GM21528 (cell line): ENCODE measurements around the gene COLEC12.
"Not testable (repeated sequence)": the region's sequence is repeated elsewhere in the genome, so short reads cannot be mapped to it uniquely, and the experiment has no call there.

ENCODE experiments used
- ATAC-seq: cut with Tn5 transposase; IDR thresholded peaks from one replicate; pipeline ENCODE4 v1.9.1; 2021; ENCODE audit warnings: mild to moderate bottlenecking, moderate library complexity; ENCODE audit not compliant: unreplicated experiment, low FRiP score

Gene COLEC12

DNA sequence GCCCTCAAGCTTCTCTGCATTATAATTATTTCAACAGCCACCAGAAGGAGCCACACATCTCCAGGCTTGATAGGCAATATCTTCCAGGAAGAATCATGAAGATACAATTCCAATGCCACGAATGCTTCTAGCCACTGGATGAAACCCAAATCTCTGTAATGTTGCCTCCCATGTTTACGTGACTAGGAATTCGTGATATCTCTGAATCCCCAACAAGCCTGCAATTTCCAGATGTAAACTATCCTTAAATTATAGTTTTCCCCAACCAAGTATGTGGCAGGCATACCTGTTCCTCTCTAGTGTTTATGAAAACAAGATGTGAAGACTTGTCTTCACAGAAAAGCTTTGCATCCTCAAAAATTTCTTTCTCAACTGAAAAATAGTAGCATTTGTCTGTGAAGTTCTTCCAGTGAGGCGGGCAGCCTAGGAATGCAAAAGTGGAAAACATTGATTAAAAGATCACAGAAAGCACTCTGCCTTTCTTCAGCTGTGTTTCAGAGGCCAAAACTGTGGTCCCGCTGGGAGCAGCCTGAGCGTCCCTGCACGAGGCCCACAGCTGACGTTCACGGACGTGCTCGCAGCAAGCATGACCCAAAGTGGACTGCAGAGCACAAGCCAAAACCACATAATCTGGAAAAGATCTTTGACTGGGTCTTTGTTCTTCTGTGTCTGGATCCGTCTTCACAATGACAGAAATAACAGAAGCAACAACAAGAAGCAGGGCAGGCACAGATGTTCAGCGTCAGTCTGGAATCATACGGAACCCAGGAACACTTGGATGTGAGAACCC, 167.6 kb downstream of the COLEC12 start:
- no peak for ATAC-seq

DNA sequence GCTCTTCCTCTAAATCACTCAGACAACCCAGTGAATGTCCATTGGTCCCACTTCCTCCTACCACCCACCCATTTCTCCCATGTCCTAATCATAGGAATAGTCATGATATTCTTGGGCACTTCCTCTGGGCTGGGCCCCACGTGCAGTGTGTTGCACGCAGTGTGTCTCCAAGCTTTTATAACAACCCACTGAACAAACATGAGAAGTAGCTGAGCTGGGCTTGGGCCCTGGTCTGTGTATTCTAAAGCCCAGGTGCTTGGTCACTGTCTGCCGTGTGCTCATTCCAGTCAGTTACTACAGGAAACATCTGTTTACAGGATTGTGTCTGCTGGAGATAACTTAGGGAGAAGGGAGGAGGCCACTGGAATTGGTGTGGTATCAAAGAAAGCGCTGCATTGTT, 168.5 kb downstream of the COLEC12 start:
- no peak for ATAC-seq

DNA sequence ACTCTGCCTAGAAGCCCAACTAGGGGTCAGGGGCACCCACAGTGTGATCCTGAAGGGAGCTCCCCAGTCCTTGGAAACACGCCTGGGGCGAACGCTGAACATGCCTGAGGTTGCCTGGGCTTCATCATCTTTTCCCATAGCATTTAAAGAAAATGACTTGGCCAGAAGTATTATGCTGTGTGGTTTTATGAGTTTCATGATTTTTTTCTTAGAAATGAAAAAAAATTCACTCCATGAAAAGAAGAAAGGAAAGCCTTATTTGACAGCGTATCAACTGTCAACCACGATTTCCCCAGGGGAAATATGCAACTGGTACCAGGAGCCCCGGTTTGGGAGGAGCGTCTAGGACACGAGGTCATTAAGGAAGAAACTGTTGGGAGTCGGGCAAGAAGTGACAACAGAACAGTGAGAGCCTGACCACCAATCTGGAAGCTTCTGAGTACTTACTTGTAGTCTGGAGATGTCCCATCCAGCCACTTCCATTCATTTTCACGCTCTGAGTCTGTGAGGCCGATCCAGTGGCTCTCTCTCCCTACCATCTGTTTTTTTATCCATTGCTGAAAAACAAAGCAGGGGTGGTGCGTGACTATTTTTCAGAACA, 169.2 kb downstream of the COLEC12 start:
- ATAC-seq, result no peak

DNA sequence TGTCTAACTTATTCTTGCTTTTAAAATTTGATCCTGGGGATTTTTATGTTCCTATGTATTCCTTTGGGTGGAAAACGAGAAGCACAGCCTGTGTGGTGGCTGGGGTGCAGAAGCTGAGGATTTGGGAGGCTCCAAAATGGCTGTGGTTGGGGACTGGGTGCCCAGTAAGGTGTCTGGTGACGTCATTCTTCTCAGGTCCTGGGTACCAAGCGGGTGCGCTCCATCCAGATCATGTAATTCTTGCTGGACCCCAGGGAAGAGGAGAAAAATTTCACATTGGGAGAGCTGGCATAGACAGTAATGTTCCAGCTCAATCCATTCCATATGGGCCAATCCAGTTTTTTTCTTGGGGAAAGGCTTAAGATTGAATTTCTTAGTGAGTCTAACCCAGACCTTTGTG, 171.6 kb downstream of the COLEC12 start:
- no peak for ATAC-seq

DNA sequence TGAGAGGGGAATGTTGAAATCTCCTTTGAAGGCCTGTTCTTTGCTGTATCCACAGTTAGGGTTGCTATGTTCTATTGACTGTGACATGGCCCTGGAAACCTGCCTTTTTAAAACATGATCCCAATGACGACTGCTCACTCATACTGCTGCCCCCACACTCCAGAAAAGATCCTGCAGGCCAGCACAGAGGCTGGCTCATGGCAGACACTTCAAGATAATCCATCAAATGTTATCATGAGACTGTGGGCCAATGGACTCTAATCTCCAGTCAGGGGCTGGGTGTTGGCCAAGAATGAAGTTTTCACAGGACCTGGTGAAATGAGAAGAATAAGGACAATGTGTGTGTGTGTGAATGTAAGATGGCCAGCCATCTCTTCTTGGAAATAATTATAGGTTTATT, 173.7 kb downstream of the COLEC12 start:
- no peak for ATAC-seq

DNA sequence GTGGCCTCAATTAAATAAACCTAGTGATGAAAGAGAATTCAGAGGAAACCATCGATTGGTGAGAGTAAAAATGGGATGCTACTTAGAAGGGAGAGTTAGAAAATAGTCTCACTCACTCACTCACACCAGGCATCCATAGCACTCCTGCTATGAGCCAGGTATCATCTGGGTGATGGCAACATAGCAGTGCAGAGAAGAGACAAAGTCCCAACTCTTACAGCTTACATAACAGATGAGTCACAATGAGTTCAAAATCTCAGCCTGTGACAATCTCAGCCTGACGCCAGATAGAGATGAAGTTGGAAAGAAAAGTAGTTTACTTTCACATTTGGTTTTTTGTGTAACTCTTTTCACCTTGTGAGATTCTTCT, 177.3 kb downstream of the COLEC12 start:
- ATAC-seq, result no peak

DNA sequence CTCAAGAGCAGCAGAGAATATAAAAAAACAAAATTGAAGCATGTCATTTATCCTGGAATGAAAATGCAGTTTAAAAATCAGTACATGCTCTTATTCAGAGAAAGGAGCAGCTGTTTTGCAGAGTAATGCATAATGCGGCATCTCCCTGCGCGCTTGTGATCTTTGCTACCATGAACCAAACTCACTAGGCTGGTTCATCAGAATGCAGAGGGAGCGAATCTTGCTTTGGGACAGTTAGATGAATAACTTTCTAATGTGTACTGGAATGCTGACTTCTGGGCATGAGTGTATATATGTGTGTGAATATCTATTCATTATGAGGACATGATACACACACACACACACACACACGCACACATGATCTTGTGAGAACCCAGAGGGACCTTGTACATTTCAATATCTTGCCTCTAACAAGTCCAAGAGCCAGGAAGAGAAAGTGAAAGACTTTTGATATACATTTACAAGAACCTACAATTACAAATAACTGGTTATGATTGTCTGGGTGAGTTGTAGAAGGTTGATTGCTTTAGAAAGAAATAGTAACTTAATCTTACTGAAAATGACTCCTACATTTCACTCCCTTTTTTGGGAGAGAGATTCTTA, 178.5 kb downstream of the COLEC12 start:
- no peak for ATAC-seq

DNA sequence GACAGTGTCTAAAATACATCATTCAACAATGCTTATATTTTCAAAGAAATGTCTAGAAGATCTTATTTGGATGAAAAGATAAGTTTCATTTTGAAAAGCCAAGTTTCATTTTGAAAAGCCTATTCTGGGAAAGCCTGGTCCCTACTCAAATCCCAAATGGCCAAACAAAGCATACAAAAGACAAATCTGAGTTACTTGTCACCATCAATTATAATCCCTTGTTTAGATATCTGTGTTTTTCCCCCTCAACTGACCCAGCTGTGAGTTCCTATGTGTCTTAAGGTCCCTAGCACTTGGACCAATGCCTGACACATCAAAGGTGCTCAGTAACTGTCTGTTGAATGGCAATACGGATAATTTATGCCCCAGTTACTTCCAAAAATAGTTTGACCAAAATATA, 180.3 kb downstream of the COLEC12 start:
- no peak for ATAC-seq

DNA sequence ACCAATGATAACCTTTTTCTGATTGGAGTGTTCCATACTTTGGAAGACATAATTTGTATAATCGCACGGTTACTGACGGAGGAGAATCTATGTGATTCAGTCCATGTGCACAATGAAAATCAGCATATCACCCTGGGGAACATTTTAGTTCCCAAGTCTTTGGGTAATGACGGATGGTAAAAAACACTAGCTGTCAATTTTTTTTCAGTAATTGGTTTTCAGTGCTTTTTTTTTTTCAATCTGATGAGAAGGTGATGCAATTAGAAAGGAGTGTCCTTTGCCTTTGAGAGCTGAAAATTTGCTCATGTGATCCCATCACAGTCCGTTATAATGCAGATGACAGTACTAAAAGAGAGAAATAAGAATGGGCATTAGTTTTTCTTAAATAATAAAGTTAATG, 180.8 kb downstream of the COLEC12 start:
- no peak for ATAC-seq

DNA sequence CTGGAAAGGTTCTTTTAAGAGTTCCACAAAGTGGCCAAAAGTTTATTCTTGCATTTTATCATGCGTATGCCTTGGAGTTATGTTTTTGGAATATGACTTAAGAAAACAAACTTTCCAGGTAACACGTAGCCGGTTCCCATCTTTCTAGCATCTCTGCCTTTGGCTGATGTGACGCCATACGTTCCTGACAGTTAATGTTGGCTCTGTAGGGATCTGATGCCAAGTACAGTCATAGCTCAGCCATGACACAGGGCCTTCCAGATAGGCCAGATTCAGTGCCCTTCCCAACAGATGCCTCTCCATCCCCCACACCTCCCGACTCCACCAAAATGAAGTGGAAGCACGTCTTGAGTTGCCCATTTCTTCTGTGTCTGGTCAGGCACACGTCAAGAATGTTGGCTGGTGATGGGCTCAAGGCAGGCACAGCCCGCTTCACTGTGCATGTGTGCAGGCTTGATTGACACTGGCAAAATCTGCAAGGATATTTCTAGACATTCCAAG, 181.7 kb downstream of the COLEC12 start:
- no peak for ATAC-seq

DNA sequence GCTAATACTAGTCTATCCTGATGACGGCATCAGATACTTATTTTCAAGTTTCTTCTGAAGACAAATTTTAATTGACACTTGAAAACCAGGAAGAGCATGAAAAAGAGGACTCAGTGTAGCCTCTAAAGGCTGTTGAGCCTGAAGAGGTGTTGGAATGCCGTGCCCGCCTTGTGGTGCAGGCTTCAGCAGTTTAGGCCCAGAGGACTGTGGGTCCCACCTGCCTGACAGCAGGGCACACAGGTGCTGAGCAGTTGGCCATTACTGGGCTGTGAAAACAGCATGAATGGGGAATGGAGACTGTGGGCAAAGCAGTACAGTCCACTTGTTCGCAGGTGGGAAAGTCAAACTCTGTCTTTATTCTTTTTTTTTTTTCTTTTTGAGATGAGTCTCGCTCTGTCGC, 182.9 kb downstream of the COLEC12 start:
- ATAC-seq, result no peak

DNA sequence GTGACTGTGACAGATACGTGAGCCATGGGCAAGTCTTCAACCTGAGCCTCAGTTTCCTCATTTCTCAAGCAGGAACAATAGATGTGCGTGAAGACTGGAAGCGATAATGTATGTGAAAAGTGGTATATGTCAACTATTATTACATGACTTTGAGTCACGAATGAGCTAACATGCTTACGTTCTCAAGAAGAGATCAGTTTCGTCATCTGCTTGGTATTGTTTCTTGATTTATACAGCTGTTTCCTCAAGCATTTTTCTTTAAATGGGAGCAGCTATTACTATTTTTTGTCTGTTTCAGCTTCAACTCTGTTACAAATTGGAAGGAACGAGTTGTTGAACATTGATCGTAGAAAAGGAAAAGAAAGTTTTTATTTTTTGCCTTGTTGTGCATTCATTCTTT, 184.1 kb downstream of the COLEC12 start:
- no peak for ATAC-seq

DNA sequence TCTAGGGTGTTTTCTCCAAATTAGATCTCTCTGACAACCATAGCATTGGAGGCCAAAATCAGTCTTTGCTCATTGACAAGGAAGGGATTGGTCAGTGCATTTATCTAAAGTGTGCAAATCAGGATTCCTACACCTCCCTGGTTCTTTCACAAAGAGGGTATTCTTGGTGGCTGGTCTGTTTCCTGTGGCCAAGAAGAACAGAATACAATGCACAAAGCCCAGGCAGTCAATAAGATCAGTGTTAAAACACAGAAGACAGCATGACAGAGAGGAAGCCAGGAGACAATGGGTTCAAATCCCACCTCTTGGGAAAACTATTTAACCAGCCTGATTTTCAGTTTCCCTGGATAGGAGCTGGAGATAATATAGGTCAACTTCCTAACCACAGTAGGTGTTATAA, 186.6 kb downstream of the COLEC12 start:
- ATAC-seq, result no peak

DNA sequence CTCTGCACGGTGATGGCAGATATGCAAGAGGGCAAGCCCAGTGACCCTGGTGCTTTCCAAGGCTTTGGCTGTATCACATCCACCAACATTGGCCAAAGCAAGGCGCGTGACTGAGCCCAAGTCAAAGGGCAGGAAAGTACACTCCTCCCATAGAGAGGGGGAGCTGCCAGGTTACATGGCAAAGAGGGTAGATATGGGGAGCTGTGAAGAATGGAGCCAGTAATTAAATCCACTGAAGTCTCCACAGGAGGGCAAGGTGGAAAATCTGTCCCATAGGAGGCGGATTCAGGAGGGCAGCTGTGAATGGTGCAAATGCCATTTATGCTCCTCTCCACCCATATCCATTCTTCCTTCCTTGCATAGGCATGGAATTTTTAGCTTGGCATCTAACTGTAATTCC, 188.1 kb downstream of the COLEC12 start:
- no peak for ATAC-seq

DNA sequence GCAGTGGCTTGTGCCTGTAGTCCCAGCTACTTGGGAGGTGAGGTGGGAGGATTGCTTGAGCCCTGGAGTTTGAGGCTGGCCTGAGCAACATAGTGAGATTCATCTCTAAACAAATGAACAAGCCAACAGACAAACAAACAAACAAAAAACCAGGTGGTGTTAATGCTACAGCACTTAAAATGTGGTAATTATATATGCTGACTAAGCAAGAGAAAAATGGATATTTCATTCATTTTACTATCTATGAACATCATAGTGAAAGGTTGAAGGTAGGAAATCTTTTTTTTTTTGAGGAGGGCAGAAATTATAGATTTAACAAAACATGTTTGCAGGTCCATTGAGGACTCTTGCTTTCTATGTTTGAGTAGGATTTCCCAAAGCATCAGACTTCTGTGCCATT, 190.5 kb downstream of the COLEC12 start:
- no peak for ATAC-seq

DNA sequence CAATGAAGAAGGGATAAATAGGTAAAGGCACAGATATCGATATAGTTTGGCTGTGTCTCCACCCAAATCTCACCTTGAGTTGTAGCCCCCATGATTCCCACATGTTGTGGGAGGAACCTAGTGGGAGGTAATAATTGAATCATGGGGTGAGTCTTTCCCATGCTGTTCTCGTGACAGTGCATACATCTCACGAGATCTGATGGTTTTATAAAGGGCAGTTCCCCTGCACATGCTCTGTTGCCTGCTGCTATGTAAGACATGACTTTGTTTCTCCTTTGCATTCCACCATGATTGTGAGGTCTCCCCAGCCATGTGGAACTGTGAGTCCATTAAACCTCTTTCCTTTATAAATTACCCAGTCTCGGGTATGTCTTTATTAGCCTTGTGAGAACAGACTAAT, 192.4 kb downstream of the COLEC12 start:
- not testable (repeated sequence) for ATAC-seq

DNA sequence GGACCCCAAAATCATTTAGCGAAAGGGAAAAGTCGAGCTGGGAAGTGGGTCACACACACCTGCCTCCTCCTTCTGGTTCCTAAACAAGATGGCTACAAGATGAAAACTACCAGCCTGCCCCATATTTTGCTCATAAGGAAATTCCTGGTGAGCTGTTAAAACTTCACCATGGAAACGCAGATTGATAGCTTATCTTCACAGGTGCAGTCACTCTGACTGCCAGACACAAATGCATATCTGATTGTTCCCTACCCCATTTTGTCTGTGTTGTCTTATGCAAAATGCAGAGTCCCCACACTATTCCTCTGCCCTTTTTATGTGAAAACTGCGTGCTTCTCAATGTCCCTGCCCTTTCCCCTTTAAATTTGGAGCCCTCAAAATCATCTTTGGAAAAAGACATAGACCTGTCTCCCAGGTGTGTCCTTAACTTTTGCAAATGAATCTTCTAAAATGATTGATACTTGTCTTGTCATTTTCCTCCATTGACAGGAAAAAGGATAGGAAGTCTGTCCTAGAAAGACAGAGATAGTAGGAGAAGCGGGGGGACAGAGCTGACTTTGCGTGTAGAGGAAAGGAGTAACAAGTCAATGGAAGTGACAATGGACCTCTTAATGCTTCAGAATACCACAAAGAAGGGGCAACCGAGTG, 193.8 kb downstream of the COLEC12 start:
- ATAC-seq, result no peak

DNA sequence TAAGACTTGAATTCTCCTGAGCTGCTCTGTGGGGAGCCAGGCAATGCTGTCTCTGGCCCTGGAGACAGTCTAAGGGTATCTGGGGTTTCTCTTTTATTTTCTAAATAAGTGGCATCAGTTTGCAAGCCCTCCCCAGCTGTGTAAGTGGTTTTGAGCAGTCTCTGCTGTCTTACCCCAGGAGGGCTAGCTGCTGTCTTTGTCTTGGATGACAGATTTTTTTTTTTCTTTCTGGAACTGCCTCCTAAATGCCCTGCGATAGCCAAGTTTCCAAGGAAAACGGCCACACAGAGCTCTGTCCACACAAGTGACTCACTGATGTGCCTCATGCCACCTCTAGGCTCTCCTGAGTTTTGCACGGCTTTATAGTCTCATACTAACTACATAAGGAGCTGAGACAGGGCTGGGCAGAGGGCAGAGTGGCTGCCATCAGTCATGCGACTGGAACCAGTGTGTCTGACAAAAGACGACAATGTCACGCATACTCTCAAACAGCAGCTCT, 195.4 kb downstream of the COLEC12 start:
- ATAC-seq, result no peak

DNA sequence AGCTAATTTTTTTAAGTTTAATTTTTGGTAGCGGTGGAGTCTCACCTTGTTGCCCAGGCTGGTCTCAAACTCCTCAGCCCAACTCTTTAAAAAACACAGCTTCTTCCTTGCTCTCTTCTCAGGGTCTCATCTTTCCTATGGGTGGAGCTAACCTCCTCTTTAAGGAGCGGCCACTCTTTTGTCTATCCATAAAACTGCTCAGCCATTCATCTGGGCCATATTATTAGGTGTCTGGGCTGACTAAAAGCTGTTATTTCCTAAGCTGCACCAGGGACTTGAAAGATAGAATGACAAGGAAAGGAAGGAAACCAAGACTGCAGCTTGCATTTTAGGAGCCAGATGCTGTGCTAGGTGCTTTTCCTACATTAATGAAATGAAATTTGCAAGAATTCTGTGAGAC, 196.9 kb downstream of the COLEC12 start:
- ATAC-seq, result no peak

DNA sequence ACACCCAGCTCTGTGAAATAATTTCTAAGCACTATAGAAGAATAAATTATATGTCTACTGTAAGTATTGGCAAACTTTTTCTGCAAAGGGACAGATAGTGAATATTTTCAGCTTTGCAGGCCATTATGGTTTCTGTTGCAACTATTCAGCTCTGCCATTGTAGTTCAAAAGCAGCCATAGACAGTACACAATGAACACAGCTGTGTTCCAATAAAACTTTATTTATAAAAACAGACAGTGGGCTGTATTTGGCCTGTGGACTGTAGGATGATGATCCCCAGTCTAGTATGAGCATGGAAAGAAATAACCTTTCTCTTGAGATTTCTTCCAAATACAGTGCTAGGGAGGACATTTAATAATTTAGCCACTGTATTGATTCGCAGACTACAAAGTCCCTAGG, 197.5 kb downstream of the COLEC12 start:
- ATAC-seq, result no peak

DNA sequence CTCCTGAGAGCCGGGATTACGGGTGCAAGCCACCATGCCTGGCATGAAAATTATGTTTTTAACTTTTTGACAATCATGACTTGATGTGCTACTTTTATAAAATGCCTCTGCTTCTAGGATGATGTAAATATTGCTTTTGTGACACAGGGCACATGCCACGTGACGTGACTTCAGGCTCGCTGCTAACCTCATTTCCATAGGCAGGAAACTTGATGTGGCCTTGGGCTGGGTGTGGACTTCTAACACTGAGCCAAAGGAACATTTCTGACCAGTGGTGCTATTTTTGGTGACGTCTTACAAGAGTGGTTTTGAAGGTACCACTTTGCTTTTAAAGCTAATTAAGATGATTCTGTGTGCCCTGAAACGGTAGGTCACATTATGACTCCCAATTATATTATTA, 198.4 kb downstream of the COLEC12 start:
- ATAC-seq, result no peak
